Stimulated activated CD4-positive, alpha-beta T cell treated with anti-CD3 and anti-CD28 coated beads, Interleukin-4, amount 100 ng/mL, for 48 hours (primary cell): Measurements from ENCODE around the gene SGIP1.
A peak's percentile ranks its signal among the peaks of the same experiment; 100 is the strongest.
"Not testable (repeated sequence)": the region's sequence is repeated elsewhere in the genome, so short reads cannot be mapped to it uniquely, and the experiment has no call there.

Experiments
- DNase-seq, 2 donors: peaks; one replicate each; pipeline ENCODE4 v3.0.0-alpha.2; 2020; ENCODE audit warnings: low read depth in 2 of 2

SGIP1 gene

GRCh38 chr1:66730462-66730861 lies 196.5 kb downstream of the SGIP1 start:
- no peak for DNase-seq

- no peak for DNase-seq
These were observed 197.4 kb downstream of the SGIP1 start for GRCh38 chr1:66731170-66731865.

- no peak for DNase-seq
These were observed 198.6 kb downstream of the SGIP1 start for GRCh38 chr1:66732407-66733166.

GRCh38 chr1:66733348-66734017 lies 199.5 kb downstream of the SGIP1 start:
- no peak for DNase-seq

GRCh38 chr1:66734531-66734930 lies 200.6 kb downstream of the SGIP1 start:
- DNase-seq: not testable (repeated sequence)

GRCh38 chr1:66737836-66738235 lies 203.9 kb downstream of the SGIP1 start:
- no peak for DNase-seq

GRCh38 chr1:66739401-66740157 lies 205.6 kb downstream of the SGIP1 start:
- DNase-seq: no peak

GRCh38 chr1:66745451-66745850 lies 211.5 kb downstream of the SGIP1 start:
- no peak for DNase-seq

- DNase-seq: no peak
These were observed 213.5 kb downstream of the SGIP1 start for GRCh38 chr1:66747501-66747900.

GRCh38 chr1:66750577-66750976 lies 216.6 kb downstream of the SGIP1 start:
- DNase-seq: no peak

- DNase-seq: no peak
These were observed 217.2 kb downstream of the SGIP1 start for GRCh38 chr1:66751160-66751559.

- no peak for DNase-seq
These were observed 218.1 kb downstream of the SGIP1 start, which contains the start of gene DYNLT5 for GRCh38 chr1:66752000-66752592. DYNLT5 (plus strand) TSS chr1:66752459; CDS start chr1:66754659, 2,200 bp downstream.

- no peak for DNase-seq
These were observed 218.9 kb downstream of the SGIP1 start for GRCh38 chr1:66752671-66753371.

- no peak for DNase-seq
These were observed 223.8 kb downstream of the SGIP1 start for GRCh38 chr1:66757722-66758240.

GRCh38 chr1:66758241-66758755 lies 224.3 kb downstream of the SGIP1 start:
- no peak for DNase-seq

GRCh38 chr1:66760506-66760905 lies 226.6 kb downstream of the SGIP1 start:
- no peak for DNase-seq

- DNase-seq: no peak
These were observed 227.3 kb downstream of the SGIP1 start for GRCh38 chr1:66761221-66761620.

- DNase-seq: peak; percentile 30 to 37
These were observed 231.1 kb downstream of the SGIP1 start for GRCh38 chr1:66764994-66765578.

- DNase-seq: no peak
These were observed 233.7 kb downstream of the SGIP1 start for GRCh38 chr1:66767626-66768025.

- no peak for DNase-seq
These were observed 235.0 kb downstream of the SGIP1 start for GRCh38 chr1:66768965-66769364.
